IMR-90 (cell line): ENCODE measurements around the gene INTS11. TPM values are rescaled to one million over a fixed set of nuclear protein-coding genes. Genes with fewer than 3 reads are reported as not detected.

Experiments used
- ELK1 ChIP-seq: fragments of 150-350 bp; IDR thresholded peaks from 2 replicates; pipeline ENCODE4 v1.6.1; 2016; ENCODE audit warnings: low read depth, mild to moderate bottlenecking, low read length, moderate library complexity, borderline replicate concordance
- polyA plus RNA-seq, 3 experiments: library from polyadenylated mRNA; depleted of rRNA; stranded (reverse); fragments of >200 nt; gene quantifications; 2 replicates each; pipeline ENCODE4 v1.2.3, GENCODE V29; 2012; ENCODE audit warnings: low replicate concordance in 1 of 3
- total RNA-seq: library from RNA; depleted of rRNA; stranded (reverse); fragments of >200 nt; gene quantifications from 2 replicates; pipeline ENCODE4 v1.2.3, GENCODE V29; 2012

Gene INTS11
- total and polyA plus RNA-seq, 2 of the 4 experiments (the other 2 are of a cell fraction): 56.1 to 123 TPM

DNA sequence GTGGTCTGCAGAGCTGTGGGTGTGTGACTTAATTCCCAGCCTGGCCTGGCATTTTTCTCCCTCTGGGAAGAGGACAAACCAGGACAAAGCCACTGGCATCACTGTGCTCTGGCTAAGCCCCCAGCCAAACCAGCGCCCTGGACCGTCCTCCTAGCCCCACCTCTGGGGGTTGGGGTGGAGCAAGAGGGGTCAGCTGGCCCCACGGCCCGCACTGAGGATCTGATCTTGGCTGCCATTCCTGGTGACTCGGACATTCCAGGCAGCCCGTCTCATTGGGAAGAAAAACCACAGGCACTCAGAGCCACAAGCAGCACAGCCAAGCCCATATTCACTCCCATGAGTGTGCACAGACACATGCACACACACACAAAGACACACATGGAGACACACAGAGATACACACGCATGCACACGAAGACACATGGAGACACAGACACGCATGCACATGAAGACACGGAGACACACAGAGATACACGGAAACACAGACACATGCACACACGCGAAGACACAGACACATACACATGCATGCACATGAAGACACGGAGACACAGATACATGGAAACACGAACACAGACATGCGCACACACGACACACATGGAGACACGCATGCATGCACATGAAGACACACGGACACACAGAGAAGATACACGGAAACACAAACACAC, 36.2 kb upstream of the INTS11 start (continued):
- TF ChIP-seq ELK1: no peak
